Glutamatergic neuron (in vitro differentiated cells): ENCODE measurements around the gene LLGL2. TPM values are rescaled to one million over a fixed set of nuclear protein-coding genes. Genes with fewer than 3 reads are reported as not detected.

Experiments used
- DNase-seq: peaks from one replicate; pipeline ENCODE4 v3.0.0; 2022
- H3K27ac Mint-ChIP-seq: one replicate; pipeline ENCODE4 v1.8.0; 2020; ENCODE audit warnings: mild to moderate bottlenecking, mixed read lengths, inconsistent platforms; ENCODE audit not compliant: unreplicated experiment
- H3K27me3 Mint-ChIP-seq: one replicate; pipeline ENCODE4 v1.8.0; 2020; ENCODE audit warnings: mild to moderate bottlenecking, moderate library complexity, mixed read lengths, inconsistent platforms; ENCODE audit not compliant: unreplicated experiment
- H3K36me3 Mint-ChIP-seq: one replicate; pipeline ENCODE4 v1.8.0; 2020; ENCODE audit warnings: mild to moderate bottlenecking, mixed read lengths, inconsistent platforms; ENCODE audit not compliant: unreplicated experiment
- H3K4me1 Mint-ChIP-seq: one replicate; pipeline ENCODE4 v1.8.0; 2020; ENCODE audit warnings: mild to moderate bottlenecking, low read depth, mixed read lengths, inconsistent platforms; ENCODE audit not compliant: unreplicated experiment
- H3K4me3 Mint-ChIP-seq: one replicate; pipeline ENCODE4 v1.8.0; 2020; ENCODE audit warnings: mild to moderate bottlenecking, mixed read lengths, inconsistent platforms; ENCODE audit not compliant: unreplicated experiment
- H3K9me3 Mint-ChIP-seq: one replicate; pipeline ENCODE4 v1.8.0; 2020; ENCODE audit warnings: mild to moderate bottlenecking, moderate library complexity, mixed read lengths, inconsistent platforms; ENCODE audit not compliant: unreplicated experiment
- total RNA-seq: library from RNA; stranded (reverse); fragmentation: NEBNext Ultra II Directional; extraction: Animal tissue kit (Norgen Biotek cat#: 25700); gene quantifications from one replicate; pipeline ENCODE4 v1.2.1, GENCODE V29; 2021; ENCODE audit not compliant: unreplicated experiment
- TF ChIP-seq, protein P1 (sequence below): fragments of 200-600 bp; sonication (generic); IDR thresholded peaks from one replicate; pipeline ENCODE4 v1.5.0; 2021; ENCODE audit not compliant: partially characterized antibody, unreplicated experiment

Gene LLGL2
- total RNA-seq, 1 donor from 2014 or later: 4.8 TPM

DNA sequence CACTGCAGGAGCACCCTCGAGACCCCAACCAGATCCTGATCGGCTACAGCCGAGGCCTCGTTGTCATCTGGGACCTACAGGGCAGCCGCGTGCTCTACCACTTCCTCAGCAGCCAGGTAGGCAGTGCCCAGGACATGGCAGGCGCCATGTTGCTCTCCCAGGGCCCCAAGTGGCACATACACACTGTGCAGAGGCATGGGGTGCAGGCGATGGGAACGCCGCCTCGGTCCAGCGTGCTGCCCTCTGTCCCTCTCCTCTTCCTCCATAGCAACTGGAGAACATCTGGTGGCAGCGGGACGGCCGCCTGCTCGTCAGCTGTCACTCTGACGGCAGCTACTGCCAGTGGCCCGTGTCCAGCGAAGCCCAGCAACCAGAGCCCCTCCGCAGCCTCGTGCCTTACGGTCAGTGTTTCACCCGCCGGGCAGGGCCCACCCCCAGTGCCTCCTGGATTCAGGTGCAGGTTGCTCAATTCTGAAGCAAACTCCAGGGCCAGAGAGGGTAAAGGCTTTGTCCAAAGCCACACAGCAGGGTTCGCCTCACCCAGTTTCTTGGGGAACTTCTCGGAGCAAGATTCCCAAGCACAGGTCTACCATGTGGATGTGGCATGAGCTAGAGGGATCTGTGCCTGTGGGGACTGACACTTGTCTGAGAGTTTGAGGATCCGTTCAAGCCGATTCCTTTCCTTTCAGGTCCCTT is 37.7 kb downstream of the LLGL2 start:
- peaks cover 5% of the 10 kb centered on the region for H3K9me3 Mint-ChIP-seq
- no peaks in the 10 kb centered on the region for H3K36me3 Mint-ChIP-seq
- no peak overlapping the region for H3K4me3 Mint-ChIP-seq
- no peak for DNase-seq
- H3K27ac Mint-ChIP-seq: no peak overlapping the region
- H3K4me1 Mint-ChIP-seq: no peaks in the 10 kb centered on the region
- H3K27me3 Mint-ChIP-seq: peaks cover 9% of the 10 kb centered on the region
- TF ChIP-seq, protein P1, sequence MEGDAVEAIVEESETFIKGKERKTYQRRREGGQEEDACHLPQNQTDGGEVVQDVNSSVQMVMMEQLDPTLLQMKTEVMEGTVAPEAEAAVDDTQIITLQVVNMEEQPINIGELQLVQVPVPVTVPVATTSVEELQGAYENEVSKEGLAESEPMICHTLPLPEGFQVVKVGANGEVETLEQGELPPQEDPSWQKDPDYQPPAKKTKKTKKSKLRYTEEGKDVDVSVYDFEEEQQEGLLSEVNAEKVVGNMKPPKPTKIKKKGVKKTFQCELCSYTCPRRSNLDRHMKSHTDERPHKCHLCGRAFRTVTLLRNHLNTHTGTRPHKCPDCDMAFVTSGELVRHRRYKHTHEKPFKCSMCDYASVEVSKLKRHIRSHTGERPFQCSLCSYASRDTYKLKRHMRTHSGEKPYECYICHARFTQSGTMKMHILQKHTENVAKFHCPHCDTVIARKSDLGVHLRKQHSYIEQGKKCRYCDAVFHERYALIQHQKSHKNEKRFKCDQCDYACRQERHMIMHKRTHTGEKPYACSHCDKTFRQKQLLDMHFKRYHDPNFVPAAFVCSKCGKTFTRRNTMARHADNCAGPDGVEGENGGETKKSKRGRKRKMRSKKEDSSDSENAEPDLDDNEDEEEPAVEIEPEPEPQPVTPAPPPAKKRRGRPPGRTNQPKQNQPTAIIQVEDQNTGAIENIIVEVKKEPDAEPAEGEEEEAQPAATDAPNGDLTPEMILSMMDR: no peak

DNA sequence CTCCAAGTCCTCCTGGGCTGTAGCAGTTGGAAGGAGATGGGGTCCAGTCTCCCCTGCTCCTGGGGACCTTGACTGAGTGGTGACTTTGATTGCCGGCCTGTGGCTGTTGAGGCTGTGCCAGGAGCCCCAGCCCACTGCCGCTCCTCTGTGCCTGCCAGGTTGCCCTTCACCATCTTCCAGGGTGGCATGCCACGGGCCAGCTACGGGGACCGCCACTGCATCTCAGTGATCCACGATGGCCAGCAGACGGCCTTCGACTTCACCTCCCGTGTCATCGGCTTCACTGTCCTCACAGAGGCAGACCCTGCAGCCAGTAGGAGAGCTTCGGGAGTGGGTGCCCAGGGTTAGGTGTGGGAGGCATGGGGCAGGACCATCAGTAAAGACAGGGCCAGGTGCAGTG is 38.7 kb downstream of the LLGL2 start:
- Mint-ChIP-seq H3K4me3 (no peak overlapping the region), H3K4me1 (no peaks in the 10 kb centered on the region), H3K36me3 (no peaks in the 10 kb centered on the region), H3K27ac (no peak overlapping the region), H3K27me3 (peaks cover 9% of the 10 kb centered on the region), H3K9me3 (peaks cover 5% of the 10 kb centered on the region)
- no peak for DNase-seq
- TF ChIP-seq, protein P1: no peak

DNA sequence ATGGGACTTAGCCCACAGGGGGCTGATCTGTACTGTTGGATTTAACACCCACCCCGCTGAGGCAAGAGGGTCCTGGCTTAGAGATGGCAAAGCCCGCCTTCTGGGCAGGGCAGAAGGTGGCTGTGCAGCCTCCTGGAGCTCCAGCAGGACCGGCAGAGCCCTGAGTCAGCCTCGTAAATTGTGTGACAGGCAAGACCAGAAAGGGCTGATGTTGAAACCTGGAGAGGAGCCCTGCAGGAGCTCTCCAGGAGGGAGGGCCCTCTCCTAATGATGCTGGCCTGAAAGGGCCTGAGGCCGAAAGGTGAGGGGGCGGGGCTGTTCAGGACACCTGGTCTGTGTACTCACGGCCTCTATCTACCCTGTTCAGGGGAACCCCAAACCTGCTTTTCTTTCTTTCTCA is 39.6 kb downstream of the LLGL2 start:
- H3K27ac Mint-ChIP-seq: no peak overlapping the region
- peaks cover 7% of the 10 kb centered on the region for H3K27me3 Mint-ChIP-seq
- H3K36me3 Mint-ChIP-seq: no peaks in the 10 kb centered on the region
- H3K4me3 Mint-ChIP-seq: no peak overlapping the region
- H3K4me1 Mint-ChIP-seq: no peaks in the 10 kb centered on the region
- H3K9me3 Mint-ChIP-seq: peaks cover 5% of the 10 kb centered on the region
- TF ChIP-seq, protein P1: no peak
- no peak for DNase-seq

DNA sequence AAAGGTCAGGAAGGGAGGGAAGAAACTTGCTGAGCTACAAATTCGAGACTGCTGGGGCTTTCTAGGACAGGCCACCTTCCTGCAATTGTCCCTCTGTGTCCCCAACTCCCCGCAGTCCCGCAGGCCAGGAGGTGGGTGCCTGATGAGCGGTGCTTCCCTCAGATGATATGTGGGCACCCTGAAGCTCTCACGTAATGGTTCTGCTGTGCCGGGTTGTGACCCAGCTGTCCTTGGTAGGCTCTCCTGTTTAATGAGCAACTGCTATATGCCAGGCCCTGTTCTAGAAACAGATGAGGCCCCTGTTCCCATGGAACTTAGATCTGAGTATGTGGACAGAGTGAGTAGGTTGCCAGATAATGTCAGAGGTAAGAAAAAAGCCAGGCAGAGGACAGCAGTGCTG is 40.1 kb downstream of the LLGL2 start:
- Mint-ChIP-seq H3K4me1 (no peaks in the 10 kb centered on the region), H3K36me3 (no peaks in the 10 kb centered on the region), H3K27me3 (peaks cover 7% of the 10 kb centered on the region), H3K4me3 (no peak overlapping the region), H3K27ac (no peak overlapping the region), H3K9me3 (peaks cover 5% of the 10 kb centered on the region)
- TF ChIP-seq, protein P1: no peak
- no peak for DNase-seq

DNA sequence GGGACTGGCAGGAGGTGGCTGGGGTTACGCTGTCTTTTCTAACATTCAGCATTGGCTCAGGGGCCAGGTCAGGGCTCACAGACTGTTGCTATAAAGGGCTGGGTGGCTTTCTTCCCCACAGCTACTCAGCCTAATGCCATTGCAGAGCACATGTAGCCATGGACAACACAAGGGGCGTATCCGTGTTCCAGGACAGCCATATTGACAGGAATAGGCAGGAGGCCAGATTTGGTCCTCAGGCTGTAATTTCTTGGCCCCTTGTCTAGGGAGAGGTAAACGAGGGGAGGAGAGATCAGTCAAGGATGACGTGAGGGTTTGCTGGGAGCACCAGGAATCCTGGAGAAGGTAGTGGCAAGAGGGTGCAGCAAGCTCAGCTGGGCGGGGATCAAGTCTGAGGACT is 40.9 kb downstream of the LLGL2 start:
- H3K27ac Mint-ChIP-seq: no peak overlapping the region
- H3K27me3 Mint-ChIP-seq: peaks cover 7% of the 10 kb centered on the region
- H3K4me3 Mint-ChIP-seq: no peak overlapping the region
- H3K9me3 Mint-ChIP-seq: peaks cover 5% of the 10 kb centered on the region
- TF ChIP-seq, protein P1: no peak
- no peaks in the 10 kb centered on the region for H3K4me1 Mint-ChIP-seq
- no peaks in the 10 kb centered on the region for H3K36me3 Mint-ChIP-seq
- DNase-seq: no peak
